Suppressor macrophage (primary cell): Measurements from ENCODE around the gene IRF4.
A peak's percentile ranks its signal among the peaks of the same experiment; 100 is the strongest.

Source experiments
- DNase-seq, 4 experiments: peaks; one replicate each; pipeline ENCODE4 v3.0.0-alpha.2; 2020 to 2022

Gene IRF4

DNA sequence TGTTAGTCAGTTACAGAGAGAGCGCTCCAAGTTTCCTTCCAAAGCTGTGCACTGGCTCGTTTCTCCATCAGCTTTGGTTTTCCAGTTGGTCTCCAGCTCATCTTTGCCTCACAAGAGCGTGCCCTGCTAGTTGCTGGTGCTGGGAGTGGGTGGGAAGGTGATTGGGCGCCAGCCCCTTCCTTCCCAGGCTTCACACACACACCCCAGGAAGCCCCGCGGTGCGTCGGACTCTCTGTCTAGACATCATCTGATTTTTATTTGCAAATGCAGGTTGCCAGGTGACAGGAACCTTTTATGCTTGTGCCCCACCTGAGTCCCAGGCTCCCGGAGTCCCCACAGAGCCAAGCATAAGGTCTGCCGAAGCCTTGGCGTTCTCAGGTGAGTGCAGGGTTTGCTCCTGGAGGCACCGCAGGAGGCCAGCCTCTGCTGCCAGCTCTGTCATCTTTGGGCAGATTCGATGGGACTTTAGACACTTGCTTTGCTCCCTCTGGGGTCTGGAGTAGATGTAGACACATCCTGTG is 7.1 kb downstream of the IRF4 start:
- DNase-seq = no peak

DNA sequence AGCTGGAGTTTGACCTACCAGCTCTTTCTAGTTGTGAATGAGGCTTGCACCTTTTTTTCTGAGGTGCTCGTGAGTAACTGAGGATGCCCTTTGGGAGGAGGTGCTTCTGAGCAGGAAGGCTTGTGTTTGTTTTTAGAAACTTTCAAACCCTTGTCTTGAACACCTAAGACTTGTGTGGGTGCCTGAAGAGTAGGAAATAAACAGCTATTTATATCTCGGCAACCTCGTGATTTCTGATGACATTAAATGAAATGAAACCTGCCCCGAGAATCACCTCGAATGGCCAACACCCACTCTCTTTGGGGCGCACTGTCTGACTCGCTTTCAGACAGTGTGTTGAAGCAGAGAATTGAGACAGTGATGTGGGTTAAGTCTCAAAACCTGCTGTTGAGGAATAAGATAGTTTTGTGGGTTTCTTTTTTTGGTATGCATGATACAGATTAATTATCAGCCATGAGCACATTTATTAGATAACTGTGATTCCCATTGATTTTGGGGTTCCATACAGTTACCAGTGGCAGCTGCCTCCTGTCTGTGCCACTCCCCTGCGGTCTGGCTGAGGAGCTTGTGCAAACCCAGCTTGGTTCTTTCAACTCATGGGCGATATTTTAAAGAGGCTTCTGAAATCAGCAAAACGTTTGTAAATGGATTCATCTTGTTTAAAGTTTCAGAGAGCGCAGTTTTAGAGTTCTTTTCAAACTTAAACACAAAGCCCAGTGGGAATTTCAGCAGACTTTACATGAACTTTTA is 8.4 kb downstream of the IRF4 start:
- no peak for DNase-seq

GRCh38 chr6:400815-401214 is 9.3 kb downstream of the IRF4 start:
- DNase-seq = no peak

DNA sequence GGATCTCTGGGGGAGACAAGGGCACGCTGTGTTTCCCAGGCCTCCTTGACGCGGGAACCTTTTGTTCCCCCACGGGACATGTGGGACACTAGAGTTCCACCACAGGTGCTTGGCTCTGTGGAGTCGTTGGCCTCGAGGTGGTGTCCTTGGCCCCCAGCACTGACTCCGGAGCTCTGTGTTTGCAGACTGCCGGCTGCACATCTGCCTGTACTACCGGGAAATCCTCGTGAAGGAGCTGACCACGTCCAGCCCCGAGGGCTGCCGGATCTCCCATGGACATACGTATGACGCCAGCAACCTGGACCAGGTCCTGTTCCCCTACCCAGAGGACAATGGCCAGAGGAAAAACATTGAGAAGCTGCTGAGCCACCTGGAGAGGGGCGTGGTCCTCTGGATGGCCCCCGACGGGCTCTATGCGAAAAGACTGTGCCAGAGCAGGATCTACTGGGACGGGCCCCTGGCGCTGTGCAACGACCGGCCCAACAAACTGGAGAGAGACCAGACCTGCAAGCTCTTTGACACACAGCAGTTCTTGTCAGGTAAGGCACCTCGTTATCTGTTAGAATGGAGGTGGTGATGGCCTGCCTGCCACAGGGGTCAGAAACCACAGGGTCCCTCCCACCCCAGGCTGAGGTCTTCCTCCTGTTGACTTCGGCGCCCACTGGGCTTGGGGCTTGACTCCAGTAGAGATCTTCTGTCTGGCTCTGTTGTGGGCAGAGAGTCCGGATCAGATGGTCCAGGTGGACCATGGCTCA is 9.9 kb downstream of the IRF4 start:
- no peak for DNase-seq

GRCh38 chr6:401994-402640 is 10.6 kb downstream of the IRF4 start:
- DNase-seq = no peak

DNA sequence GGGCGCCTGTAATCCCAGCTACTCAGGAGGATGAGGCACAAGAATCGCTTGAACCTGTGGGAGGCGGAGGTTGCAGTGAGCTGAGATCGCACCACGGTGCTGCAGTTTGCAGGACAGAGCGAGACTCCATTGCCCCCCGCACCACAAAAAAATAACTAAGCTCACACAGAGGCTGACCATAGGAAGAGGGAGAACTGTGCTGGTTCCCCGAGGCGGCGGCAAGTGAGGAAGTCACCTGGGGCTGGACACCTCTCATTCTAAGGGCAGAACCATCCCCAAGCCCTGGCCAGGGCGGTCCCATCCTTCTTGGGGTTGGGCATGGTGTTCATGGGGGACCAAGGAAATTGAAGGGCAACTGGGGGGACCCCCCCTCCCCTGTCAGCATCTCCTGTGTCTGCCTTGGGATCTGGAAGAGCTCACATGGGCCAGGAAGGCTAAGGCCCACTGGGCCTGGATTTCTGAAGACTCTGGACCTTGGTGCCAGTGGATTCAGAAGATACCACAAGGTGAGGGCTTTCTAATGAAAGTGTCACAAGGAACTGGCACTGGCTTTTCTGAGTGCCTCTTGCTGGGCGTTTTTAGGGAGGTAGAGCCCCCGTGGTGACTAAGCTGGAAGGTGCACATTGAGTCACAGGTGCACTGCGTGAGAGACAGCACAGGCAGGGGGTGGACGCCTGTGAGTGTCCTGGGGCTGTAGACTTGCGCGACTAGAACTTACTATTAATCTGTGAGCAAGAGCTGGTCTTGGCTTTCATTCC is 11.5 kb downstream of the IRF4 start:
- no peak for DNase-seq

- DNase-seq = no peak
These were observed 12.4 kb downstream of the IRF4 start for GRCh38 chr6:403659-404655.

DNA sequence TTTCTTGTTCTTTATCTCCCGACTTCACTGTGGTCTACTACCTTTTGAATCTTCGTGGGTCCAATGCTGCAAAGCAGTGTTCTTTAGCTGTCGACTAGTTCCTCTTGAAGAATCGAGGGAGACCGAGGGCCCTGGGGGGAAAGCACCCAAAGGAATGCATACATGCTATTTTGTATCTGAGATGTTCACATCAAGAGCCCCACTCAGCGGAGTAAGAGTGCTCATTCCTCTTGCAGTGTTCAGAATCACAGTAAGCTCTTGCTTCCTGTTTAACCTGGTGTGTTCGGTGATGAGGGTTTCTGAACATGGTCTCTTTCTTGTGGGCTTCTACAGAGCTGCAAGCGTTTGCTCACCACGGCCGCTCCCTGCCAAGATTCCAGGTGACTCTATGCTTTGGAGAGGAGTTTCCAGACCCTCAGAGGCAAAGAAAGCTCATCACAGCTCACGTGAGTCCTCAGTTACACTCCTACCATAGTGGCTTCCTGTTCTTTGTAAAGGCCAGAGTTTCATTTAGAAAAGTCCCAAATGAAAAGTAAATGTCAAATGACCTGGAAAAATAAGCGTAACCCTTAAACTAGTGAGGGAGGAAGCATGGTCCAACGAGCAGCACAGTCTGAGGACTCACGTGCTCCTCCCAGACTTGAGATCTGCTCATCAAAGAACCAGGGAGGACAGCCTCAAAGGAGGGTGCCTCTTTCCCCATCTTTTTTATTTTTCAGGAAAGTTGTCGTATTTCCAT is 13.3 kb downstream of the IRF4 start:
- DNase-seq = no peak

- no peak for DNase-seq
These were observed 16.6 kb downstream of the IRF4 start for GRCh38 chr6:408148-408547.

DNA sequence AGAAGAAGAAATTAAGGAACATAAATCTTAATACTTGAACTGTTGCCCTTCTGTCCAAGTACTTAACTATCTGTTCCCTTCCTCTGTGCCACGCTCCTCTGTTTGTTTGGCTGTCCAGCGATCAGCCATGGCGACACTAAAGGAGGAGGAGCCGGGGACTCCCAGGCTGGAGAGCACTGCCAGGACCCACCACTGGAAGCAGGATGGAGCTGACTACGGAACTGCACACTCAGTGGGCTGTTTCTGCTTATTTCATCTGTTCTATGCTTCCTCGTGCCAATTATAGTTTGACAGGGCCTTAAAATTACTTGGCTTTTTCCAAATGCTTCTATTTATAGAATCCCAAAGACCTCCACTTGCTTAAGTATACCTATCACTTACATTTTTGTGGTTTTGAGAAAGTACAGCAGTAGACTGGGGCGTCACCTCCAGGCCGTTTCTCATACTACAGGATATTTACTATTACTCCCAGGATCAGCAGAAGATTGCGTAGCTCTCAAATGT is 17.1 kb downstream of the IRF4 start:
- DNase-seq = peak; percentile 80 to 91 (median 88)

DNA sequence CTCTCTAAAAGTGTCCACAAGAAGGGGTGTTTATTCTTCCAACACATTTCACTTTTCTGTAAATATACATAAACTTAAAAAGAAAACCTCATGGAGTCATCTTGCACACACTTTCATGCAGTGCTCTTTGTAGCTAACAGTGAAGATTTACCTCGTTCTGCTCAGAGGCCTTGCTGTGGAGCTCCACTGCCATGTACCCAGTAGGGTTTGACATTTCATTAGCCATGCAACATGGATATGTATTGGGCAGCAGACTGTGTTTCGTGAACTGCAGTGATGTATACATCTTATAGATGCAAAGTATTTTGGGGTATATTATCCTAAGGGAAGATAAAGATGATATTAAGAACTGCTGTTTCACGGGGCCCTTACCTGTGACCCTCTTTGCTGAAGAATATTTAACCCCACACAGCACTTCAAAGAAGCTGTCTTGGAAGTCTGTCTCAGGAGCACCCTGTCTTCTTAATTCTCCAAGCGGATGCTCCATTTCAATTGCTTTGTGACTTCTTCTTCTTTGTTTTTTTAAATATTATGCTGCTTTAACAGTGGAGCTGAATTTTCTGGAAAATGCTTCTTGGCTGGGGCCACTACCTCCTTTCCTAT is 17.9 kb downstream of the IRF4 start:
- DNase-seq = no peak

- DNase-seq = no peak
These were observed 19.2 kb downstream of the IRF4 start for GRCh38 chr6:410555-411395.

- no peak for DNase-seq
These were observed 20.0 kb downstream of the IRF4 start for GRCh38 chr6:411402-412145.

DNA sequence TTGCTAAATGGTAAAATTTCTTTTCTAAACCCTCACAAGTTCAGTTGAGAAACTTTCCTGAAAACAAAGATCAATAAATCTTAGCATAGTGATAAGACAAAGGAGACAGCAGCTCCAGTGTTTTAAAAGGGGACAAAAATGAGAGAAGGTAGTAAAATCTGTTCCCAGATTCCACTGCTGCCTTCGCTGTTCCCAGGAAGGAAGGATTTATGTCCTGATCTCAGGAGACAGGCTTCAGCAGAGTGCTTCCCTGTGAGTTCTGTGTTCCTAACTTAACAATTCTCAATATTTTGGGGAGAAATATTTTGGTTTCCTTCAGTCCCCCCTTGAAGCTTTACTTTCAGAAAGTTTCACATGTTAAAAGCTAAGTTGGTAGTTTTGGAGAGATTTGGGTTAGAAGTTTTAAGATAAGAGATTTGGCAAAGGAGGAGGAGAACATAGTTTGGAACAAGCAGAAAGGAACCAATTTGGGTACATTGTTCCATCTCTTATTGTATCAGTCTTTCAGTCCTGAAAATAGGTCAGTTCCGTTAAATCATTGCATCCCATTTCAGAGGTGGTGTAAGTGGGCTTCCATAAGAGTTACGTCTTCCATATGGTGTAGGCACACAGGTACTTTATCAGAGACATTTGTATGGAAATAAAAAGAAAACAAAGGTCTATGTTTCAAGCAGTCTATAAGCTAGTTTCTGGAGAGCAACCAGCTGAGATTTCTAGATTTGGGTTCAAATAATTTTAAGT is 20.8 kb downstream of the IRF4 start:
- no peak for DNase-seq

DNA sequence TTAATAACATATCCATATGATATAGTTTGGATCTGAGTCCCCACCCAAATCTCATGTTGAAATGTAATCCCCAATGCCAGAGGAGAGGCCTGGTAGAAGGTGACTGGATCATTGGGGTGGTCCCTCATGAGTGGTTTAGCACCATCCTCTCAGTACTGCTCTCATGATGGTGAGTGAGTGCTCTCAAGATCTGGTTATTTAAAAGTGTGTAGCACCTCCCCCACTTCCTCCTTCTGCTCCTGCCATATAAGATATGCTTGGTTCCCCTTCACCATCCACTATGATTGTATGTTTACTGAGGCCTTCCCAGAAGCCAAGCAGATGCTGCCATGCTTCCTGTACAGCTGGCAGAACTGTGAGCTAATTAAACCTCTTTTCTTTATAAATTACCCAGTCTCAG is 22.9 kb downstream of the IRF4 start:
- DNase-seq = peak in 1 of 4 experiments; percentile 34

DNA sequence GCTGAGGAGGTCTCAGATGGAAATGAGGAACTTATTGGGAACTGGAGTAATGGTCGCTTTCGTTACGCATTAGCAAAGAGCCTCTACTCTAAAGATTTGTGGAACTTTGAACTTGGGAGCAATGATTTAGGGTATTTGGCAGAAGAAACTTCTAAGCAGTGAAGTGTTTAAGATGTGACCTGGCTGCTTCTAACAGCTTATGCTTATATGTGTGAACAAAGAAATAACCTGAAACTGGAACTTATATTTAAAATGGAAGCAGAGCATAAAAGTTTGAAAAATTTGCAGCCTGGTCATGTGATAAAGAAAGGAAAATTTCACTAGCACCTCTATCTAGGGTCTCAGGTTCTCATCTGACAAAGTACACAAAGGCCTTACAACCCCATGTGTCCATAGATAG is 23.5 kb downstream of the IRF4 start:
- no peak for DNase-seq

DNA sequence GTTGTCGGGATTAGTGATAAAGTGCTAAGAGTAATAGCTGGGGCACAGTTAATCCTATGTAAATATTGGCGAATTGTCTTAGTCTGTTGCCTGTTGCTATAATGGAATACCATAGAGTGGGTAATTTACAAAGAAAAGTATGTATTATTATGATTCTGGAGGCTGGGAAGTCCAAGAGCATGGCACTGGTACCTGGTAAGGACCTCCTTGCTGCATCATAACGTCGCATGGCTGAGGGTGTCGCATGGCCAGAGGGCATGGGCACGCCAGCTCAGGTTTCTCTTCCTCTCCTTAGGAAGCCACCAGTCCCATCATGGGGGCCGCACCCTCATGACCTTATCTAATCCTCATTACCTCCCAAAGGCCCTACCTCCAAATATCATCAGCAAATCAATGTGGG is 29.7 kb downstream of the IRF4 start:
- DNase-seq = no peak
